Duodenal mucosa (tissue), 2 donors: ENCODE measurements around the gene LTF.

Experiments
- H3K27ac ChIP-seq: one replicate; pipeline ENCODE4 v1.7.0; 2013; ENCODE audit warnings: low read depth, low read length
- H3K27me3 ChIP-seq, 2 donors: one replicate each; pipeline ENCODE4 v1.7.0; 2013; ENCODE audit warnings: low read length in 2 of 2, control low read depth in 1 of 2; ENCODE audit not compliant: insufficient read depth in 2 of 2, control insufficient read depth in 1 of 2
- H3K36me3 ChIP-seq, 2 donors: one replicate each; pipeline ENCODE4 v1.7.0; 2013; ENCODE audit warnings: low read length in 2 of 2, control low read depth in 1 of 2; ENCODE audit not compliant: insufficient read depth in 2 of 2, control insufficient read depth in 1 of 2
- H3K4me1 ChIP-seq, 2 donors: one replicate each; pipeline ENCODE4 v1.7.0; 2013; ENCODE audit warnings: low read length in 2 of 2, control low read depth in 1 of 2; ENCODE audit not compliant: insufficient read depth in 2 of 2, control insufficient read depth in 1 of 2
- H3K4me3 ChIP-seq, 2 donors: one replicate each; pipeline ENCODE4 v1.7.0; 2013; ENCODE audit warnings: low read length in 2 of 2, low read depth in 1 of 2
- H3K9ac ChIP-seq, 2 donors: one replicate each; pipeline ENCODE4 v1.7.0; 2013; ENCODE audit warnings: low read length in 2 of 2, low read depth in 1 of 2
- H3K9me3 ChIP-seq, 2 donors: one replicate each; pipeline ENCODE4 v1.7.0; 2013; ENCODE audit warnings: low read length in 2 of 2, control low read depth in 1 of 2; ENCODE audit not compliant: control insufficient read depth in 1 of 2

The LTF gene

GRCh38 chr3:46460051-46460450 is 4.7 kb downstream of the LTF start:
- Histone ChIP-seq H3K9ac (no peak overlapping the region), H3K4me3 (no peak overlapping the region), H3K27me3 (peaks cover 18 to 21% of the 10 kb centered on the region in 2 donors), H3K36me3 (no peaks in the 10 kb centered on the region), H3K4me1 (no peaks in the 10 kb centered on the region), H3K27ac (no peak overlapping the region), H3K9me3 (no peaks in the 10 kb centered on the region)

GRCh38 chr3:46456118-46456517 is 8.6 kb downstream of the LTF start:
- no peaks in the 10 kb centered on the region for H3K9me3 ChIP-seq

GRCh38 chr3:46455231-46456115 is 9.2 kb downstream of the LTF start:
- no peaks in the 10 kb centered on the region for H3K36me3 ChIP-seq
- peaks cover 0 to 4% of the 10 kb centered on the region in 2 donors for H3K27me3 ChIP-seq
- H3K4me3 ChIP-seq: no peak overlapping the region
- peaks cover 8 to 16% of the 10 kb centered on the region in 2 donors for H3K4me1 ChIP-seq
- no peaks in the 10 kb centered on the region for H3K9me3 ChIP-seq
- H3K9ac ChIP-seq: no peak overlapping the region
- no peak overlapping the region for H3K27ac ChIP-seq

More at GRCh38 chr3:46456118-46456517, 8.6 kb downstream of the LTF start:
- H3K27me3 ChIP-seq: no peaks in the 10 kb centered on the region
- H3K9ac ChIP-seq: no peak overlapping the region
- H3K36me3 ChIP-seq: no peaks in the 10 kb centered on the region
- H3K4me3 ChIP-seq: no peak overlapping the region
- no peak overlapping the region for H3K27ac ChIP-seq
- H3K4me1 ChIP-seq: peaks cover 8 to 16% of the 10 kb centered on the region in 2 donors

- no peak overlapping the region for H3K9ac ChIP-seq
- no peak overlapping the region for H3K27ac ChIP-seq
Observed at GRCh38 chr3:46454606-46455005, 10.1 kb downstream of the LTF start.

GRCh38 chr3:46454209-46454595 is 10.5 kb downstream of the LTF start:
- peaks cover 8 to 16% of the 10 kb centered on the region in 2 donors for H3K4me1 ChIP-seq
- H3K27ac ChIP-seq: no peak overlapping the region
- no peaks in the 10 kb centered on the region for H3K36me3 ChIP-seq
- no peaks in the 10 kb centered on the region for H3K9me3 ChIP-seq
- no peak overlapping the region for H3K4me3 ChIP-seq
- no peak overlapping the region for H3K9ac ChIP-seq
- peaks cover 0 to 4% of the 10 kb centered on the region in 2 donors for H3K27me3 ChIP-seq

More at GRCh38 chr3:46454606-46455005, 10.1 kb downstream of the LTF start:
- no peaks in the 10 kb centered on the region for H3K9me3 ChIP-seq
- H3K27me3 ChIP-seq: peaks cover 0 to 4% of the 10 kb centered on the region in 2 donors
- H3K4me3 ChIP-seq: no peak overlapping the region
- H3K4me1 ChIP-seq: peaks cover 8 to 16% of the 10 kb centered on the region in 2 donors
- H3K36me3 ChIP-seq: no peaks in the 10 kb centered on the region

DNA sequence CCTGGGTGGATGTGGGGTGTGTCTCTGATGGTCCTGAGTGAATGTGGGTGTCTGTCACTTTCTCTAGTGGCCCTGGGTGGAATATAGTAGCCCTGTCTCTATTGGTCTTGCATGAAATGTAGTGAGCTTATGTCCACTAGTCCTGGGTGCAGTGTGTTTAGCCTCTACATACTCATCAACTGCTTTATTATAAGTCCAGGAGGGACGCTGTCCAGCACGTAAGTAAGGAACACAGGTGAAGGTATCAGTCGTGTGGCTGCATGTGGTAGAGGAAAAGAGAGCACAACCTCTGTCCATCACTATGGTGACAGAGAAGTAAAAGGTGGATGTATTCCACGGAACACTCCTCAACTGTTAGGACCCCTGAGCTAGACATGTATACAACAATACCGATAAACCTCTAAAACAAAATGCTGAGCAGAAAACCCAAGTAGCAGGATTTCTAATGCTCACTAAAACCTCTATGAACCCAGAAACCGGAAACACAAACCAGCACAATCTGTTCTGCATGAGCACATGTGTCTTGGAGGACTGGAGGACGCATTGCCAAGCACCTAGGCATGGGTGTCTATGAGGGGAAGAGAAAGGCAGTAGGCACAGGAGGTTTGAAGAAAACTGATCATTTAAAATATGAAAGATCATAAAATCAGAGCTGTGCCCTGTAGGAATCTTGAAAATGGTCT is 11.0 kb downstream of the LTF start:
- Histone ChIP-seq H3K4me3 (no peak overlapping the region), H3K27ac (no peak overlapping the region), H3K9ac (no peak overlapping the region), H3K27me3 (peaks cover 0 to 4% of the 10 kb centered on the region in 2 donors), H3K4me1 (peaks cover 8 to 16% of the 10 kb centered on the region in 2 donors), H3K36me3 (no peaks in the 10 kb centered on the region), H3K9me3 (no peaks in the 10 kb centered on the region)

- peaks cover 0 to 4% of the 10 kb centered on the region in 2 donors for H3K27me3 ChIP-seq
- H3K36me3 ChIP-seq: no peaks in the 10 kb centered on the region
- no peak overlapping the region for H3K27ac ChIP-seq
- H3K4me3 ChIP-seq: no peak overlapping the region
- H3K4me1 ChIP-seq: peaks cover 8 to 16% of the 10 kb centered on the region in 2 donors
- H3K9ac ChIP-seq: no peak overlapping the region
- H3K9me3 ChIP-seq: no peaks in the 10 kb centered on the region
Observed at GRCh38 chr3:46449755-46450552, 14.8 kb downstream of the LTF start.

DNA sequence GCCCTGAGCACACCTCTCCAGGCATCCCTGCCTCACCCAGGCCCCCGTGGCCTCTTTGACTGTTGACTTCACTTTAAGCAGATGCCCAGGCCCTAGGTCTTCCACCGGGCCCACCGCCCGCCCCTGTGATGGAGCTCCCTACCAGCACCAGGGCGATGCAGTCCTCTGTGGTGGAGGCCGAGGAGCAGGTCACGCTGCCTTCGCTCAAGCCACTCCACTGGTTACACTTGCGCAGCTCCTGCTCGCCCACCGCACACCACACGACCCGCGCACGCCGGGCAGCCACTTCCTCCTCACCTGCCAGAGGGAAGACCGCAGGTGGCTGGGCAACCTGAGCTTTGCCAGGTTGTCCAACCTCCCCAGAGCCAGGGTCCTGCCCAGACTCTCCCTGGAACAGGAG is 16.0 kb downstream of the LTF start:
- Histone ChIP-seq H3K4me3 (no peak overlapping the region), H3K9me3 (no peaks in the 10 kb centered on the region), H3K4me1 (peaks cover 3 to 4% of the 10 kb centered on the region in 2 donors), H3K36me3 (no peaks in the 10 kb centered on the region), H3K27me3 (peaks cover 0 to 4% of the 10 kb centered on the region in 2 donors), H3K9ac (no peak overlapping the region), H3K27ac (no peak overlapping the region)

- peaks cover 0 to 4% of the 10 kb centered on the region in 2 donors for H3K27me3 ChIP-seq
- H3K27ac ChIP-seq: no peak overlapping the region
- H3K4me1 ChIP-seq: no peaks in the 10 kb centered on the region
- no peaks in the 10 kb centered on the region for H3K9me3 ChIP-seq
- H3K36me3 ChIP-seq: no peaks in the 10 kb centered on the region
- H3K9ac ChIP-seq: no peak overlapping the region
- H3K4me3 ChIP-seq: no peak overlapping the region
Observed at GRCh38 chr3:46447228-46447985, 17.3 kb downstream of the LTF start.
